ENCODE results near the gene KANSL1.

DNA sequence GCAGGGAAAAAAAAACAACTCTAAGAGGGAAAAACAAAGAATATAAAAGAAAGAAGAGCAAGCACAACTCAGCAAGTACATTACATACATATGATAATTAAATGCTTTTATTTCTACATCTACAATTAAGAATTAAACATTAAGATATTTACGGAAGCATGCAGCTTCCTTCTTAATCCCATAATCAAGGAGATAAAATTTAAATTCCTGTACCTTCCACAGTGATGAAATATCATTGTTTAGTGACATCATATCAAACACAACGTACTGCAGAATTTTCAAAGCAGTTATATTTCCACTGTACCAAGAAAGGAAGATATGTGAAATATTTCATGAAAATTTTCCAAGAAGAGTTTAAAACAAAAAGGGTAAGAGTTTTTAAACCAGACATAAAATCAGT, 26.0 kb downstream of the KANSL1 start:
- no peak for TF ChIP-seq POLR2A (IDR thresholded peaks at IDR 0.05)
- TF ChIP-seq, protein P1, sequence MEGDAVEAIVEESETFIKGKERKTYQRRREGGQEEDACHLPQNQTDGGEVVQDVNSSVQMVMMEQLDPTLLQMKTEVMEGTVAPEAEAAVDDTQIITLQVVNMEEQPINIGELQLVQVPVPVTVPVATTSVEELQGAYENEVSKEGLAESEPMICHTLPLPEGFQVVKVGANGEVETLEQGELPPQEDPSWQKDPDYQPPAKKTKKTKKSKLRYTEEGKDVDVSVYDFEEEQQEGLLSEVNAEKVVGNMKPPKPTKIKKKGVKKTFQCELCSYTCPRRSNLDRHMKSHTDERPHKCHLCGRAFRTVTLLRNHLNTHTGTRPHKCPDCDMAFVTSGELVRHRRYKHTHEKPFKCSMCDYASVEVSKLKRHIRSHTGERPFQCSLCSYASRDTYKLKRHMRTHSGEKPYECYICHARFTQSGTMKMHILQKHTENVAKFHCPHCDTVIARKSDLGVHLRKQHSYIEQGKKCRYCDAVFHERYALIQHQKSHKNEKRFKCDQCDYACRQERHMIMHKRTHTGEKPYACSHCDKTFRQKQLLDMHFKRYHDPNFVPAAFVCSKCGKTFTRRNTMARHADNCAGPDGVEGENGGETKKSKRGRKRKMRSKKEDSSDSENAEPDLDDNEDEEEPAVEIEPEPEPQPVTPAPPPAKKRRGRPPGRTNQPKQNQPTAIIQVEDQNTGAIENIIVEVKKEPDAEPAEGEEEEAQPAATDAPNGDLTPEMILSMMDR (IDR thresholded peaks at IDR 0.05), result no peak
